ENCODE measurements around the gene HERC6.

Gene HERC6

DNA sequence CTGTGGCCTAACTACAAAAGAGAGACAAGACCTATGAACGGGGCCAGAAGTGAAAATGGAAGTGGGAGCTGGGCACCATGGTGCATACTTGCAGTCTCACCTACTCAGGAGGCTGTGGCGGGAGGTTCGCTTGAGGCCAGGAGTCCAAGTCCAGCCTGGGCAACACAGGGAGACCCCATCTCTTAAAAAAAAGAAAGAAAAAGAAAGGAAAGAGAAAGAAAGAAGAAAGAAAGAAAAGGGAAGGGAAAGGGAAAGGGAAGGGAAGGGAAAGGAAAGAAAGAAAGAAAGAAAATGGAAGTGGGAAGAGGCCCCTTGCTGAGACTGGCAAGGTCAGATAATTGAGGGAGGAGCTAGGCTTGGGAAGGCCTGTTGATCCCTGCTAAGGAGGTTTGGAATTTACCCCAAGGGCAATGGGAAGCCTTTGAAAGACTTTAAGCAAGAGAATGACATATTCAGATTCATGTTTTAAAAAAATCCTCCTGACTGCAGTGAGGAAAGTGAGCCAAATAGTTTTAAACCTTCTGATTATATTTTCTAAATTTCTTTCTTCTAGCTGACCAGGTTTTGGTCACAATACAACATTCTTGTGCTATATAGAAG, 60.6 kb downstream of the HERC6 start (continued):
- TF ChIP-seq SETDB1 (IDR thresholded peaks at IDR 0.05; ENCODE audit: insufficient read length, low read length) (no peak), ZSCAN23 (tag by site-specific recombination; IDR thresholded peaks at IDR 0.05) (no peak), ZNF433 (tag by site-specific recombination; IDR thresholded peaks at IDR 0.05; ENCODE audit: low read depth) (no peak), PRDM6 (tag by site-specific recombination; IDR thresholded peaks at IDR 0.05) (no peak), PRDM1 (tag by site-specific recombination; IDR thresholded peaks at IDR 0.05) (peak; percentile 97), BCL11A (tag by site-specific recombination; IDR thresholded peaks at IDR 0.05; ENCODE audit: low read depth) (no peak), ZNF785 (tag by site-specific recombination; IDR thresholded peaks at IDR 0.05) (no peak), ZNF701 (tag by site-specific recombination; IDR thresholded peaks at IDR 0.05) (no peak), ZNF121 (tag by site-specific recombination; IDR thresholded peaks at IDR 0.05) (peak; percentile 62), WT1 (tag by site-specific recombination; IDR thresholded peaks at IDR 0.05) (no peak), HOXC10 (CRISPR knock-in tag; IDR thresholded peaks at IDR 0.05) (no peak), ZNF777 (tag by site-specific recombination; IDR thresholded peaks at IDR 0.05; ENCODE audit: borderline replicate concordance) (no peak), ZNF645 (tag by site-specific recombination; IDR thresholded peaks at IDR 0.05) (no peak), KLF8 (tag by site-specific recombination; IDR thresholded peaks at IDR 0.05) (no peak), ZNF830 (tag by site-specific recombination; IDR thresholded peaks at IDR 0.05; ENCODE audit: low read depth) (no peak), ZNF555 (tag by site-specific recombination; conservative IDR thresholded peaks at IDR 0.05) (no peak)
- TF ChIP-seq, protein P1, sequence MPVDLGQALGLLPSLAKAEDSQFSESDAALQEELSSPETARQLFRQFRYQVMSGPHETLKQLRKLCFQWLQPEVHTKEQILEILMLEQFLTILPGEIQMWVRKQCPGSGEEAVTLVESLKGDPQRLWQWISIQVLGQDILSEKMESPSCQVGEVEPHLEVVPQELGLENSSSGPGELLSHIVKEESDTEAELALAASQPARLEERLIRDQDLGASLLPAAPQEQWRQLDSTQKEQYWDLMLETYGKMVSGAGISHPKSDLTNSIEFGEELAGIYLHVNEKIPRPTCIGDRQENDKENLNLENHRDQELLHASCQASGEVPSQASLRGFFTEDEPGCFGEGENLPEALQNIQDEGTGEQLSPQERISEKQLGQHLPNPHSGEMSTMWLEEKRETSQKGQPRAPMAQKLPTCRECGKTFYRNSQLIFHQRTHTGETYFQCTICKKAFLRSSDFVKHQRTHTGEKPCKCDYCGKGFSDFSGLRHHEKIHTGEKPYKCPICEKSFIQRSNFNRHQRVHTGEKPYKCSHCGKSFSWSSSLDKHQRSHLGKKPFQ (tag by site-specific recombination; IDR thresholded peaks at IDR 0.05), result no peak
- TF ChIP-seq, protein P2, sequence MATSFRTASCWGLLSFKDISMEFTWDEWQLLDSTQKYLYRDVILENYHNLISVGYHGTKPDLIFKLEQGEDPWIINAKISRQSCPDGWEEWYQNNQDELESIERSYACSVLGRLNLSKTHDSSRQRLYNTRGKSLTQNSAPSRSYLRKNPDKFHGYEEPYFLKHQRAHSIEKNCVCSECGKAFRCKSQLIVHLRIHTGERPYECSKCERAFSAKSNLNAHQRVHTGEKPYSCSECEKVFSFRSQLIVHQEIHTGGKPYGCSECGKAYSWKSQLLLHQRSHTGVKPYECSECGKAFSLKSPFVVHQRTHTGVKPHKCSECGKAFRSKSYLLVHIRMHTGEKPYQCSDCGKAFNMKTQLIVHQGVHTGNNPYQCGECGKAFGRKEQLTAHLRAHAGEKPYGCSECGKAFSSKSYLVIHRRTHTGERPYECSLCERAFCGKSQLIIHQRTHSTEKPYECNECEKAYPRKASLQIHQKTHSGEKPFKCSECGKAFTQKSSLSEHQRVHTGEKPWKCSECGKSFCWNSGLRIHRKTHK (tag by site-specific recombination; IDR thresholded peaks at IDR 0.05), result no peak

DNA sequence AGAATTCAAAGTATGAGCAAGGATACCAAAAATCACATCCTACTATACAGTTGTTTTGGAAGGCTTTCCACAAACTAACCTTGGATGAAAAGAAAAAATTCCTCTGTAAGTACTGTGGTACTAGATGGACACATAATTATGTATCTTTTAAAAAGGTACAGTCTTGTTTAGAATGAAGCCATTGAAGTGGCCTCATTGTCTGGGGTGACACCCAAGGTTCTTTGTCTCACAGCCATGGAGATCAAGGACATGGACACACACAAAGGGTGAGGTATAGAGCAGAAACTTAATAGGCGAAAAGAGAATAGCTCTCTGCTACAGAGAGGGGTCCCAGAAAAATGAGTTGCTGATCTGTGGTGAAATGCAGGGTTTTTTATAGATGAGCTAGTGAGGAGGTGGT, 61.5 kb downstream of the HERC6 start:
- Histone ChIP-seq H3K4me3 (ENCODE audit: low read depth, low read length) (no peak overlapping the region), H3K27ac (ENCODE audit: extremely low read depth, low read depth, low read length) (no peak overlapping the region), H3K9me3 (ENCODE audit: control insufficient read depth, insufficient read depth, low read depth, low read length) (no peaks in the 10 kb centered on the region), H3K4me1 (ENCODE audit: control insufficient read depth, insufficient read depth, low read length) (no peaks in the 10 kb centered on the region), H3K36me3 (ENCODE audit: control insufficient read depth in 2 of 2, insufficient read depth in 1 of 2, low read length in 2 of 2) (peaks cover 0 to 31% of the 10 kb centered on the region in 2 experiments; a peak in 2 of 3 replicates)
- ChIA-PET CTCF (no interaction called here), POLR2A (no interaction called here)
- TF ChIP-seq PRDM4 (tag by site-specific recombination; IDR thresholded peaks at IDR 0.05) (no peak), ZNF341 (tag by site-specific recombination; IDR thresholded peaks at IDR 0.05; ENCODE audit: low read depth) (no peak), ZNF132 (tag by site-specific recombination; IDR thresholded peaks at IDR 0.05; ENCODE audit: borderline replicate concordance) (no peak), OSR2 (tag by site-specific recombination; IDR thresholded peaks at IDR 0.05) (no peak), ZNF518A (tag by site-specific recombination; conservative IDR thresholded peaks at IDR 0.05; ENCODE audit: low read depth) (no peak), ZNF585B (tag by site-specific recombination; IDR thresholded peaks at IDR 0.05) (no peak), ZNF157 (tag by site-specific recombination; IDR thresholded peaks at IDR 0.05) (no peak)

All from HEK293 (cell line).